ENCODE results near the gene UBLCP1.
"Not testable (repeated sequence)": the region's sequence is repeated elsewhere in the genome, so short reads cannot be mapped to it uniquely, and the experiment has no call there.

Gene UBLCP1

GRCh38 chr5:159235871-159236520 is 27.1 kb upstream of the UBLCP1 start:
- H3K4me1 ChIP-seq (ENCODE audit: control insufficient read depth, insufficient read depth, low read length); H3K4me3 ChIP-seq (ENCODE audit: low read depth, low read length); H3K9me3 ChIP-seq (ENCODE audit: control insufficient read depth, insufficient read depth, low read depth, low read length); CTCF ChIA-PET; POLR2A ChIA-PET; H3K27ac ChIP-seq (ENCODE audit: extremely low read depth, low read depth, low read length); H3K36me3 ChIP-seq (ENCODE audit: control insufficient read depth in 2 of 2, insufficient read depth in 1 of 2, low read length in 2 of 2): not testable (repeated sequence)
- TF ChIP-seq SP7 (tag by site-specific recombination; IDR thresholded peaks at IDR 0.05) (peak; percentile 89), PRDM10 (tag by site-specific recombination; IDR thresholded peaks at IDR 0.05) (peak; percentile 55; the same call in 1 of the 2 replicates), ZNF18 (tag by site-specific recombination; IDR thresholded peaks at IDR 0.05) (0 out of 2 replicates have a peak, but pooled peaks have one; percentile 20)

DNA sequence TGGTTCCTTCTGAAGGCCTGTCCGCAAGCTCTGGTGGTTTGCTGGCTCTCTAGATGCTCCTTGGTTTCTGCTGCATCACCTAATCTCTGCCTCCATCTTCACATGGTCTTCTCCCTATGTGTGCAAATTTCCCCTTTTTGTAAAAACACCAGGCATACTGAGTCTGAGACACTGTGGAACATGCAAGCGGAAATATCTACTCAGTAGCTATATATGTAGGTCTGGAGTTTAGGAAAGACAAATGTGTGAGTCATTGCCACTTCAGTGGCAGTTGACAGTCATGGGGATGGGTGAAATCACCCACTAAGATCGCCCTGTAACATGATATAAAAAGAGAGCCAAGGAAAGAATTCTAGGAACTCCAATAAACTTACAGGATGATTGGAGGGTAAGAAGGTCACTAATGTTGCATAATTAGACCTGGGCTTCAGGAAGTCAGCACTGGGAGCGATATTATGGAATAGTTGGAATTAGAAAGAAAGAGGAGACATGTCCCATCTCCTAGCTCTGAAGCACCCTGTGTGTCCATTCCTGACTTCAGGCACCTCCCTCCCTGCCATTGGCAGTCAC is 22.7 kb upstream of the UBLCP1 start:
- ChIA-PET POLR2A (interaction anchor here (1.4 to 1.8 kb wide), 2 partner anchors 25 to 32 kb away, joined by 3 to 8 read pairs; no protein-coding TSS in a partner anchor), CTCF (interaction anchor here (0.6 to 0.9 kb wide), 2 partner anchors 9 to 1598 kb away, joined by 3 read pairs; no protein-coding TSS in a partner anchor)
- H3K9me3 ChIP-seq (ENCODE audit: control insufficient read depth, insufficient read depth, low read depth, low read length): no peaks in the 10 kb centered on the region
- H3K4me1 ChIP-seq (ENCODE audit: control insufficient read depth, insufficient read depth, low read length): no peaks in the 10 kb centered on the region; the same call in 1 of the 2 replicates
- H3K27ac ChIP-seq (ENCODE audit: extremely low read depth, low read depth, low read length): no peak overlapping the region
- H3K4me3 ChIP-seq (ENCODE audit: low read depth, low read length): no peak overlapping the region
- H3K36me3 ChIP-seq (ENCODE audit: control insufficient read depth in 2 of 2, insufficient read depth in 1 of 2, low read length in 2 of 2): no peaks in the 10 kb centered on the region
- TF ChIP-seq MZF1 (tag by site-specific recombination; IDR thresholded peaks at IDR 0.05; ENCODE audit: borderline replicate concordance) (peak; percentile 54; the same call in 1 of the 2 replicates), ZBTB48 (tag by site-specific recombination; IDR thresholded peaks at IDR 0.05) (no peak), GLI4 (tag by site-specific recombination; IDR thresholded peaks at IDR 0.05) (no peak), ZNF585B (tag by site-specific recombination; IDR thresholded peaks at IDR 0.05) (no peak), ZFP41 (tag by site-specific recombination; IDR thresholded peaks at IDR 0.05; ENCODE audit: borderline replicate concordance) (no peak), ZNF843 (tag by site-specific recombination; IDR thresholded peaks at IDR 0.05) (peak; percentile 54; the same call in 1 of the 2 replicates), HOXD13 (CRISPR knock-in tag; IDR thresholded peaks at IDR 0.05; ENCODE audit: borderline replicate concordance) (peak; percentile 72; the same call in 1 of the 2 replicates), ZNF24 (tag by site-specific recombination; IDR thresholded peaks at IDR 0.05) (0 out of 2 replicates have a peak, but pooled peaks have one; percentile 77), ZFP3 (tag by site-specific recombination; IDR thresholded peaks at IDR 0.05; ENCODE audit: low read depth) (no peak), ZNF610 (tag by site-specific recombination; IDR thresholded peaks at IDR 0.05; ENCODE audit: borderline replicate concordance) (no peak), ZNF513 (tag by site-specific recombination; IDR thresholded peaks at IDR 0.05) (no peak), ZNF792 (tag by site-specific recombination; IDR thresholded peaks at IDR 0.05) (no peak), ZNF302 (tag by site-specific recombination; IDR thresholded peaks at IDR 0.05; ENCODE audit: low read depth) (no peak)
- TF ChIP-seq, protein P1, sequence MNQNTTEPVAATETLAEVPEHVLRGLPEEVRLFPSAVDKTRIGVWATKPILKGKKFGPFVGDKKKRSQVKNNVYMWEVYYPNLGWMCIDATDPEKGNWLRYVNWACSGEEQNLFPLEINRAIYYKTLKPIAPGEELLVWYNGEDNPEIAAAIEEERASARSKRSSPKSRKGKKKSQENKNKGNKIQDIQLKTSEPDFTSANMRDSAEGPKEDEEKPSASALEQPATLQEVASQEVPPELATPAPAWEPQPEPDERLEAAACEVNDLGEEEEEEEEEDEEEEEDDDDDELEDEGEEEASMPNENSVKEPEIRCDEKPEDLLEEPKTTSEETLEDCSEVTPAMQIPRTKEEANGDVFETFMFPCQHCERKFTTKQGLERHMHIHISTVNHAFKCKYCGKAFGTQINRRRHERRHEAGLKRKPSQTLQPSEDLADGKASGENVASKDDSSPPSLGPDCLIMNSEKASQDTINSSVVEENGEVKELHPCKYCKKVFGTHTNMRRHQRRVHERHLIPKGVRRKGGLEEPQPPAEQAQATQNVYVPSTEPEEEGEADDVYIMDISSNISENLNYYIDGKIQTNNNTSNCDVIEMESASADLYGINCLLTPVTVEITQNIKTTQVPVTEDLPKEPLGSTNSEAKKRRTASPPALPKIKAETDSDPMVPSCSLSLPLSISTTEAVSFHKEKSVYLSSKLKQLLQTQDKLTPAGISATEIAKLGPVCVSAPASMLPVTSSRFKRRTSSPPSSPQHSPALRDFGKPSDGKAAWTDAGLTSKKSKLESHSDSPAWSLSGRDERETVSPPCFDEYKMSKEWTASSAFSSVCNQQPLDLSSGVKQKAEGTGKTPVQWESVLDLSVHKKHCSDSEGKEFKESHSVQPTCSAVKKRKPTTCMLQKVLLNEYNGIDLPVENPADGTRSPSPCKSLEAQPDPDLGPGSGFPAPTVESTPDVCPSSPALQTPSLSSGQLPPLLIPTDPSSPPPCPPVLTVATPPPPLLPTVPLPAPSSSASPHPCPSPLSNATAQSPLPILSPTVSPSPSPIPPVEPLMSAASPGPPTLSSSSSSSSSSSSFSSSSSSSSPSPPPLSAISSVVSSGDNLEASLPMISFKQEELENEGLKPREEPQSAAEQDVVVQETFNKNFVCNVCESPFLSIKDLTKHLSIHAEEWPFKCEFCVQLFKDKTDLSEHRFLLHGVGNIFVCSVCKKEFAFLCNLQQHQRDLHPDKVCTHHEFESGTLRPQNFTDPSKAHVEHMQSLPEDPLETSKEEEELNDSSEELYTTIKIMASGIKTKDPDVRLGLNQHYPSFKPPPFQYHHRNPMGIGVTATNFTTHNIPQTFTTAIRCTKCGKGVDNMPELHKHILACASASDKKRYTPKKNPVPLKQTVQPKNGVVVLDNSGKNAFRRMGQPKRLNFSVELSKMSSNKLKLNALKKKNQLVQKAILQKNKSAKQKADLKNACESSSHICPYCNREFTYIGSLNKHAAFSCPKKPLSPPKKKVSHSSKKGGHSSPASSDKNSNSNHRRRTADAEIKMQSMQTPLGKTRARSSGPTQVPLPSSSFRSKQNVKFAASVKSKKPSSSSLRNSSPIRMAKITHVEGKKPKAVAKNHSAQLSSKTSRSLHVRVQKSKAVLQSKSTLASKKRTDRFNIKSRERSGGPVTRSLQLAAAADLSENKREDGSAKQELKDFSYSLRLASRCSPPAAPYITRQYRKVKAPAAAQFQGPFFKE (tag by site-specific recombination; IDR thresholded peaks at IDR 0.05; ENCODE audit: borderline replicate concordance): no peak
- TF ChIP-seq, protein P2, sequence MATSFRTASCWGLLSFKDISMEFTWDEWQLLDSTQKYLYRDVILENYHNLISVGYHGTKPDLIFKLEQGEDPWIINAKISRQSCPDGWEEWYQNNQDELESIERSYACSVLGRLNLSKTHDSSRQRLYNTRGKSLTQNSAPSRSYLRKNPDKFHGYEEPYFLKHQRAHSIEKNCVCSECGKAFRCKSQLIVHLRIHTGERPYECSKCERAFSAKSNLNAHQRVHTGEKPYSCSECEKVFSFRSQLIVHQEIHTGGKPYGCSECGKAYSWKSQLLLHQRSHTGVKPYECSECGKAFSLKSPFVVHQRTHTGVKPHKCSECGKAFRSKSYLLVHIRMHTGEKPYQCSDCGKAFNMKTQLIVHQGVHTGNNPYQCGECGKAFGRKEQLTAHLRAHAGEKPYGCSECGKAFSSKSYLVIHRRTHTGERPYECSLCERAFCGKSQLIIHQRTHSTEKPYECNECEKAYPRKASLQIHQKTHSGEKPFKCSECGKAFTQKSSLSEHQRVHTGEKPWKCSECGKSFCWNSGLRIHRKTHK (tag by site-specific recombination; IDR thresholded peaks at IDR 0.05): 0 out of 2 replicates have a peak, but pooled peaks have one; percentile 49
